OCI-LY7 (cell line): Measurements from ENCODE around the gene GLIS2. TPM values are rescaled to one million over a fixed set of nuclear protein-coding genes. Genes with fewer than 3 reads are reported as not detected.

Source experiments
- BruUV-seq: library from RNA; stranded (reverse); fragments of 400-500 nt; replicated peaks from 2 replicates; lab custom pipeline; 2021; lab: Mats Ljungman, UMichigan
- CTCF ChIA-PET: fragments of 300-600 bp; sonication (Branson Sonifier 250); formaldehyde crosslinking; loops from one replicate; lab custom pipeline; 2022; ENCODE audit warnings: antibody characterized with exemption; ENCODE audit not compliant: unreplicated experiment; lab: Charles Lee
- POLR2A ChIA-PET: fragments of 300-600 bp; sonication (Branson Sonifier 250); formaldehyde crosslinking; loops from one replicate; lab custom pipeline; 2022; ENCODE audit warnings: antibody characterized with exemption; lab: Charles Lee
- DNase-seq: peaks from one replicate; pipeline ENCODE4 v3.0.0-alpha.2; 2015; ENCODE audit warnings: low spot score
- H2AFZ ChIP-seq: fragments of 200-600 bp; sonication (generic), shearing (Covaris generic); 2 replicates; pipeline ENCODE4 v1.6.1; 2014; ENCODE audit warnings: mild to moderate bottlenecking, antibody characterized with exemption, low read length, moderate library complexity
- H3K27ac ChIP-seq: fragments of 200-600 bp; sonication (generic); 2 replicates; pipeline ENCODE4 v1.5.1; 2014; ENCODE audit warnings: mixed run types, low read depth, mild to moderate bottlenecking, moderate library complexity, low read length, inconsistent platforms; ENCODE audit not compliant: poor library complexity, severe bottlenecking
- H3K36me3 ChIP-seq: fragments of 200-600 bp; sonication (generic); 2 replicates; pipeline ENCODE4 v1.6.1; 2014; ENCODE audit warnings: mild to moderate bottlenecking, antibody characterized with exemption, low read length, moderate library complexity, mixed read lengths; ENCODE audit not compliant: insufficient read depth
- H3K4me1 ChIP-seq: fragments of 200-600 bp; sonication (generic); 2 replicates; pipeline ENCODE4 v1.5.1; 2014; ENCODE audit warnings: mild to moderate bottlenecking, low read length; ENCODE audit not compliant: insufficient read depth, poor library complexity, severe bottlenecking
- H3K4me2 ChIP-seq: fragments of 200-600 bp; sonication (generic); 2 replicates; pipeline ENCODE4 v1.6.1; 2014; ENCODE audit warnings: mild to moderate bottlenecking, low read length
- H3K4me3 ChIP-seq: fragments of 200-600 bp; sonication (generic); 2 replicates; pipeline ENCODE4 v1.5.1; 2014; ENCODE audit warnings: mild to moderate bottlenecking, low read depth, low read length; ENCODE audit not compliant: poor library complexity, severe bottlenecking
- H3K79me2 ChIP-seq: fragments of 200-600 bp; sonication (generic); 2 replicates; pipeline ENCODE4 v1.6.1; 2016; ENCODE audit warnings: low read depth, mild to moderate bottlenecking, low read length, moderate library complexity, mixed read lengths; ENCODE audit not compliant: insufficient read depth
- H3K9me2 ChIP-seq: fragments of 200-600 bp; sonication (generic); 2 replicates; pipeline ENCODE4 v1.6.1; 2016; ENCODE audit warnings: mild to moderate bottlenecking, low read length, mixed read lengths; ENCODE audit not compliant: insufficient read depth
- H3K9me3 ChIP-seq: fragments of 200-600 bp; sonication (generic); 2 replicates; pipeline ENCODE4 v1.6.1; 2014; ENCODE audit warnings: mild to moderate bottlenecking, mixed run types, low read length, mixed read lengths
- H4K20me1 ChIP-seq: fragments of 200-600 bp; sonication (generic); 2 replicates; pipeline ENCODE4 v1.6.1; 2014; ENCODE audit warnings: mild to moderate bottlenecking, antibody characterized with exemption, low read length, moderate library complexity, mixed read lengths; ENCODE audit not compliant: insufficient read depth
- CTCF ChIP-seq: fragments of 200-600 bp; sonication (generic); conservative IDR thresholded peaks from 2 replicates; pipeline ENCODE4 v1.5.1; 2014; ENCODE audit warnings: mild to moderate bottlenecking, antibody characterized with exemption, low read length, moderate library complexity, mixed read lengths
- EZH2phosphoT487 ChIP-seq: fragments of 200-600 bp; sonication (generic); IDR thresholded peaks from 2 replicates; pipeline ENCODE4 v1.6.1; 2018; ENCODE audit warnings: low read depth, borderline replicate concordance, mild to moderate bottlenecking, mixed run types, antibody characterized with exemption, low read length, moderate library complexity, mixed read lengths
- intact Hi-C: fragments of 100-400 bp; cut with micrococcal nuclease; formaldehyde crosslinking; loops from one replicate; pipeline ENCODE4 v1.10.0; 2022; ENCODE audit not compliant: unreplicated experiment
- total RNA-seq, 2 experiments: library from RNA; depleted of rRNA in 1 of 2; stranded (reverse); fragments of >200 nt in 1 of 2; shearing (Covaris generic) in 1 of 2; gene quantifications; 2 replicates each; pipeline ENCODE4 v1.2.3, GENCODE V29; 2014 to 2022

Gene GLIS2
- total RNA-seq, 2 experiments from 2014 or later: 0.08 TPM; not detected in 1

GRCh38 chr16:4303973-4304372 is 11.9 kb upstream of the GLIS2 start:
- peaks cover 32% of the 10 kb centered on the region for H3K4me1 ChIP-seq
- H3K79me2 ChIP-seq: peaks cover 46% of the 10 kb centered on the region
- H2AFZ ChIP-seq: no peak overlapping the region
- ChIA-PET CTCF (no interaction called here), POLR2A (no interaction called here)
- DNase-seq: no peak
- no peak overlapping the region for H3K4me3 ChIP-seq
- H3K27ac ChIP-seq: no peak overlapping the region
- BruUV-seq: no TSS peak
- H4K20me1 ChIP-seq: no peaks in the 10 kb centered on the region; the same call in 1 of the 2 replicates
- no peaks in the 10 kb centered on the region for H3K9me3 ChIP-seq
- no peaks in the 10 kb centered on the region for H3K9me2 ChIP-seq
- no peak for TF ChIP-seq EZH2phosphoT487
- TF ChIP-seq CTCF: no peak
- peaks cover 60% of the 10 kb centered on the region for H3K36me3 ChIP-seq
- intact Hi-C loops: no loop called here
- no peak overlapping the region for H3K4me2 ChIP-seq

- POLR2A ChIA-PET: interaction anchor here (0.6 kb wide), 2 partner anchors 17 to 20 kb away, joined by 3 to 4 read pairs; no protein-coding TSS in a partner anchor
- Histone ChIP-seq H3K4me2 (peak overlapping the region; percentile 96), H3K79me2 (peaks cover 46% of the 10 kb centered on the region), H4K20me1 (no peaks in the 10 kb centered on the region; the same call in 1 of the 2 replicates), H3K9me3 (no peaks in the 10 kb centered on the region), H3K4me1 (peaks cover 44% of the 10 kb centered on the region), H3K4me3 (peak overlapping the region; percentile 91), H3K9me2 (no peaks in the 10 kb centered on the region), H2AFZ (no peak overlapping the region), H3K27ac (peak overlapping the region; percentile 90), H3K36me3 (peaks cover 44% of the 10 kb centered on the region)
- peak; percentile 83 for DNase-seq
- TSS peak; percentile 91 for BruUV-seq
- CTCF ChIA-PET: interaction anchor here (1.0 kb wide), 1 partner anchor 21 kb away, joined by 3 read pairs; no protein-coding TSS in a partner anchor
- TF ChIP-seq CTCF: no peak
- no peak for TF ChIP-seq EZH2phosphoT487
- intact Hi-C loops: loop anchor here (2.0 to 5.0 kb wide), 4 partner anchors 34 to 316 kb away; partner anchors contain the start of genes CORO7, HMOX2, MGRN1 and TFAP4
These were observed 9.2 kb upstream of the GLIS2 start for GRCh38 chr16:4306470-4307214.
